Activated naive CD8-positive, alpha-beta T cell (primary cell): ENCODE measurements around the gene DIDO1.

Experiments used
- H3K27ac Mint-ChIP-seq: one replicate; pipeline ENCODE4 v1.8.0; 2021; ENCODE audit warnings: mixed read lengths
- H3K27me3 Mint-ChIP-seq: one replicate; pipeline ENCODE4 v1.8.0; 2021; ENCODE audit warnings: mixed read lengths
- H3K36me3 Mint-ChIP-seq: one replicate; pipeline ENCODE4 v1.8.0; 2021; ENCODE audit warnings: mixed read lengths
- H3K4me1 Mint-ChIP-seq: one replicate; pipeline ENCODE4 v1.8.0; 2021; ENCODE audit warnings: low read depth, mixed read lengths
- H3K4me3 Mint-ChIP-seq: one replicate; pipeline ENCODE4 v1.8.0; 2021; ENCODE audit warnings: mild to moderate bottlenecking, mixed read lengths
- H3K9me3 Mint-ChIP-seq: one replicate; pipeline ENCODE4 v1.8.0; 2021; ENCODE audit warnings: low read depth, mixed read lengths

The DIDO1 gene

DNA sequence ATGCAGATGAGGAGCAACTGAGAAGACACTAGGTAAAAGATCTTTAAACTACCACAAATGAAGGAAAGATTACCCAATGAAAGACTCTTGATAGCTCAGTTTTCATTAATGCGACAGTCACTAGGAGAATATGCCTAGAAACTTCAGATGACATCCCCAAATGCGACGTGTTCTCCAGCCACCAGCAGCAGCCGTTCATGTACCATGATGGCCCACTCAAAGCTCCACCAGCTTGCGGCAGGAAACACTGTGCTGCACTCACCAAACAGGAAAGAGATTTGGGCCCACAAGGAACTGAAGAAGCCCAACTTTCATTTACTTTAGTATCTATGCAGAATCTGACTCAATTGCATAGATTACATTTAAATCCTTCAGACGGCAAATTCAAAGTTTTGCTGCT is 7.5 kb downstream of the DIDO1 start:
- H3K4me3 Mint-ChIP-seq: peak overlapping the region; percentile 83
- H3K27ac Mint-ChIP-seq: peak overlapping the region; percentile 85
- peaks cover 92% of the 10 kb centered on the region for H3K4me1 Mint-ChIP-seq
- H3K9me3 Mint-ChIP-seq: no peaks in the 10 kb centered on the region
- no peaks in the 10 kb centered on the region for H3K36me3 Mint-ChIP-seq
- no peaks in the 10 kb centered on the region for H3K27me3 Mint-ChIP-seq

DNA sequence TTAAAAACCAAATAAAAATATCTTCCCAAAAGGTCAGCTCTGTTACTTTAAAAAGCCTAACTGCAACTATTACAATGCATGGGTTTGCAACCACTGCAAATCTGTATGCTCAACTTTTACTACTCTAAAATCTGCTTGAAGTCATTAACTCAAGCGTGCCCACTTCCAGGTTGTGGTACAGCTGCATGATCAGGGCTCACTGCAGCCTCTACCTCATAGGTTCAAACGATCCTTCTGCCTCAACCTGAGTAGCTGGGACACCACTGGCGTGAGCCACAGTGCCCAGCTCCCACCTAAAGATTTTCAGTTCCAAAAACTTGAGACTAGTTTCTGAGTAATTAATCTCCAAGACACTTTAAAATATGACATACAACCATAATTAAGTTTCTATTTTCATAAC is 8.2 kb downstream of the DIDO1 start:
- Mint-ChIP-seq H3K4me1 (peaks cover 91% of the 10 kb centered on the region), H3K4me3 (peak overlapping the region; percentile 83), H3K9me3 (no peaks in the 10 kb centered on the region), H3K27ac (peak overlapping the region; percentile 85), H3K36me3 (no peaks in the 10 kb centered on the region), H3K27me3 (no peaks in the 10 kb centered on the region)

DNA sequence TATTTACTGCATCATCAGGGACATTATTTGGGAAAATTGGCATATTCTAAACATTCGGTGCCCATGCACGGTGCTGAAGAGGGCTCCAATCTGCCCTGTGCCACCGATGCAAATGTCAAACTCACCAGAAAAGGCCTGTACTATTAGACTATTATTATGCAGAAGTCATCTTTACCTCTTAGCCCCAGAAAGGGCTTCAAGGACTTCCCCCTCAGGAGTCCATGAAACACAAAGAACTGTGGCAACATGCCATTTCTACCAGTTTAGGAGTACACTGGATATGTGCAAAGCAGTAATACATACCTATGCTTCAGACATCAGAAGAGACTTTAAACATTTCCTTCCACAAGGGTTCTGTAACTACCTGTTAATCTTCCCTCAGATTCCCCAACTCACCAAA is 8.6 kb downstream of the DIDO1 start:
- peak overlapping the region; percentile 83 for H3K4me3 Mint-ChIP-seq
- no peaks in the 10 kb centered on the region for H3K27me3 Mint-ChIP-seq
- peaks cover 90% of the 10 kb centered on the region for H3K4me1 Mint-ChIP-seq
- no peaks in the 10 kb centered on the region for H3K36me3 Mint-ChIP-seq
- H3K27ac Mint-ChIP-seq: peak overlapping the region; percentile 85
- no peaks in the 10 kb centered on the region for H3K9me3 Mint-ChIP-seq

DNA sequence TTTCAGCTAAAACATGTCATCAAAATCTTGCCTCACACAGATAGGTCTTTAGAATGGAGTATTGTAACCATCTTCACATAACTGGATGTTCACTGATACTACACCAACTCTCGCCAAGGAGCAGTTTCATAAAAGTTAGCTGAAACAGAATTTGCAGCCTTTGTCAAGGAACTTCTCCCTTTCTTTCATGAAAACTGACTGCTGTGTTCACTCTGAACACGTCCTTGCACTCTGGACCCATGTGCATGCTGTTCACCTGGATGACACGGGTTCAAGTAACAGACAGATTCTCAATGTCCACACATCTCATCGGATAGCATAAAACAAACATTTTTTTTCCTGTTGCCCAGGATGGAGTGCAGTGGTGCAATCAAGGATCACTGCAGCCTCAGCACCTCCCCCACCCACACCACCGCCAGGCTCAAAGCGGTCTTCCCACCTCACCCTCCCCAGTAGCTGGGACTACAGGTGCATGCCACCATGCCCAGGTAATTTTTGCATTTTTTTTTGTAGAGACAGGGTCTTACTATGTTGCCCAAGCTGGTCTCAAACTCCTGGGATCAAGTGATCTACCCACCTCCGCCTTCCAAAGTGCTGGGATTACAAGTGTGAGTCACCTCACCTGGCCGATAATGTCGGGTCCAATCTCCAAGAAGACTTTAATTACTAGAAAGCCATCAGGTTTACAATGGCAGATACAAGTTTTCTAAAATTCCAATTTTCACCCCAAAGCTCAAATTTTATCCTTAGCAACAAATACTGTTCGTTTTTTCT is 9.4 kb downstream of the DIDO1 start:
- H3K27me3 Mint-ChIP-seq: no peaks in the 10 kb centered on the region
- H3K9me3 Mint-ChIP-seq: no peaks in the 10 kb centered on the region
- H3K27ac Mint-ChIP-seq: peak overlapping the region; percentile 89
- peak overlapping the region; percentile 83 for H3K4me3 Mint-ChIP-seq
- H3K36me3 Mint-ChIP-seq: no peaks in the 10 kb centered on the region
- peaks cover 85% of the 10 kb centered on the region for H3K4me1 Mint-ChIP-seq

DNA sequence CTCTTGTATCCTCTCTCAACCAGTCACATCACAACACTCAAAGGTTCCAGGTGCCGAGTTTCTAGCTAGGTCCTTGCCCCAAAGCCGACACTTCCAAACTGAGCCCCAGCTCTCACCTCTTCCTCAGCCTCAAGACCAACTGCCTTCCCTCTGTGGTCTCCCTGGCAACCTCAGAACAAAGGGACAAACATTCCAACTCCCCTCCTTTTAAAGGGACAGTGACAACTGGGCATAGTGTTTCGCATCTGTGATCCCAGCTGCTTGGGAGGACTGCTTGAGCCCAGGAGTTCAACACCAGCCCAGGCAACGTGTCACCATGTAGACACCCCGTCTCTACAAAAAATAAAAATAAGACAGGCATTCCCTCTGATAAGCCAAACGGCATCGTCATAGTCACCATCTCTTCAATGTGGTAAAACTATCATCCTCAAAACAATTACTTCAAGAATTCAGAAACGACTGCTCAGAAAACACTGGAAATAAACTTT is 11.3 kb downstream of the DIDO1 start:
- H3K27ac Mint-ChIP-seq: peak overlapping the region; percentile 81
- no peaks in the 10 kb centered on the region for H3K36me3 Mint-ChIP-seq
- H3K27me3 Mint-ChIP-seq: no peaks in the 10 kb centered on the region
- H3K9me3 Mint-ChIP-seq: no peaks in the 10 kb centered on the region
- peaks cover 75% of the 10 kb centered on the region for H3K4me1 Mint-ChIP-seq
- H3K4me3 Mint-ChIP-seq: peak overlapping the region; percentile 70

DNA sequence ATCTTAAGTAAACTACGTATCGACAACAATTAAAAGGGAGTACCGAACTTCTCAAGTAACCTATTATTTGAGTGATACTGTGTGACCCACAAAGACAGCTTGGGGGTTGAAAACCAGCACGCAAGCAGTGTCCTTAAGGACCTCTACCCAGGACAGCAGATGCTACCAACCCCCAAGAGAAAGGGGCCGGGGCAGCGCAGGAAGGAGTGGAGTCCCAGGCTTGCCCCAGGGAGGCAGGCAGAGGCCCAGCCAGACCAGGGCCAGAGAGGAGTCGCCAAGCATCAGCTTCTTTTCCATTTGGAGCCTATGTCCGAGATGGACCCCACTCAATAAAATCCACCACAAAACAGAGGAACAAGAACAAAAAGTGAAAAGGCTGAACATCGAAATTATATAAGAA is 11.9 kb downstream of the DIDO1 start:
- H3K9me3 Mint-ChIP-seq: no peaks in the 10 kb centered on the region
- peak overlapping the region; percentile 7 for H3K4me3 Mint-ChIP-seq
- H3K27ac Mint-ChIP-seq: no peak overlapping the region
- H3K36me3 Mint-ChIP-seq: no peaks in the 10 kb centered on the region
- H3K4me1 Mint-ChIP-seq: peaks cover 74% of the 10 kb centered on the region
- H3K27me3 Mint-ChIP-seq: no peaks in the 10 kb centered on the region

DNA sequence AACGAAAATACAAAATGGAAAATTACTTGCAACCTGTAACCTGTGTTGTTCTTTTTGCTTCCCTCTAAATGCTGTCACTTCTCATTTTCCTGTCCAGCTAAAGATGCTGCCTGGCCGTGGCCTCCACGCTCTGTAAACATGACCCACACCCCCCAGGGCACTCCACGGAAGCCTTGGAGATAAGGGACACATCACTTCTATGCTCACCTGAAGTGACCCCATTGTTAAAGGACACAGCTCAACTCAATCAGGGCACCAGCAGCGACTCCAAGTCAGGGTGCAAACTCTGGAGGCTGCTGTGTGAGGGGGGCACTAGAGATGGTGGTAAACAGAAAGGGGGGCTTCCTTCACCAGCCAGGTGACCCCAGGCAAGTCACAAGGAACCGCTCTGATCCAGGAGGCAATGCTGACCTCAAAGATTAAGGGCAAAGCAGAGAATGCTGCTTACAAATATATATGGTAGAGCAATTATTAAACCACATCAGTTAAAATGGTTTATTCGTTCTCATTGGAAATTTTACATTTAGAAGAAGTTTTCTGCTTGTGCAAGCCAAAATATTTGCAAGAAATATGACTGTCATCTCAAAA is 13.2 kb downstream of the DIDO1 start:
- no peaks in the 10 kb centered on the region for H3K27me3 Mint-ChIP-seq
- H3K36me3 Mint-ChIP-seq: no peaks in the 10 kb centered on the region
- no peak overlapping the region for H3K27ac Mint-ChIP-seq
- no peak overlapping the region for H3K4me3 Mint-ChIP-seq
- no peaks in the 10 kb centered on the region for H3K9me3 Mint-ChIP-seq
- H3K4me1 Mint-ChIP-seq: peaks cover 64% of the 10 kb centered on the region

DNA sequence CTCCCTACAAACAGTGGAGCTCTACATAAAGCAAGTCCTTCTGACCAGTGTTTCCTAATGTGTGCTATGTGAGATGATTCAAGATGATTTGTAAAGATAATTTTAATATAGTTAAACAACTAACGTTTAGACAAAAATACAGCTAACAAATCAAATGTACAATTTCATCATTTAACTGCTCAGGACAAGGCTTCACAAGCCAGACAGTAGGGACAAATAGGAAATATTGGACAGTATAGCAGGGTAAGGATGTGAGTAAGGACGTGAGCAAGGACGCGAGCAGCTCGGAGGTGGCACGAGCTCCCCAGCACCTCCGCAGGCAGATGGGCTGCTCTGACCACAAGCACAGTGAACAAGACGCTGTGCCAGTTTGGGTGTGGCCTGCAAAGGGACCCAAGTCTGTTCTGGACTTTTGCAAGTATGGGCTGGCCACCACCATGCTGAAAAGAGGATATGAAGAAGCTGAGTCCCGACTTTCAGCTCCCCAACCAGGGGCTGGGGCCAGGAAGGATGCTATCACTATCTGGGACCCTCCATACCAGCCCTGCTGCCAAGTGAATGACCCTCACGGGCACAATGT is 14.5 kb downstream of the DIDO1 start:
- Mint-ChIP-seq H3K9me3 (no peaks in the 10 kb centered on the region), H3K36me3 (no peaks in the 10 kb centered on the region), H3K27ac (peak overlapping the region; percentile 34), H3K27me3 (no peaks in the 10 kb centered on the region), H3K4me1 (peaks cover 56% of the 10 kb centered on the region), H3K4me3 (no peak overlapping the region)

DNA sequence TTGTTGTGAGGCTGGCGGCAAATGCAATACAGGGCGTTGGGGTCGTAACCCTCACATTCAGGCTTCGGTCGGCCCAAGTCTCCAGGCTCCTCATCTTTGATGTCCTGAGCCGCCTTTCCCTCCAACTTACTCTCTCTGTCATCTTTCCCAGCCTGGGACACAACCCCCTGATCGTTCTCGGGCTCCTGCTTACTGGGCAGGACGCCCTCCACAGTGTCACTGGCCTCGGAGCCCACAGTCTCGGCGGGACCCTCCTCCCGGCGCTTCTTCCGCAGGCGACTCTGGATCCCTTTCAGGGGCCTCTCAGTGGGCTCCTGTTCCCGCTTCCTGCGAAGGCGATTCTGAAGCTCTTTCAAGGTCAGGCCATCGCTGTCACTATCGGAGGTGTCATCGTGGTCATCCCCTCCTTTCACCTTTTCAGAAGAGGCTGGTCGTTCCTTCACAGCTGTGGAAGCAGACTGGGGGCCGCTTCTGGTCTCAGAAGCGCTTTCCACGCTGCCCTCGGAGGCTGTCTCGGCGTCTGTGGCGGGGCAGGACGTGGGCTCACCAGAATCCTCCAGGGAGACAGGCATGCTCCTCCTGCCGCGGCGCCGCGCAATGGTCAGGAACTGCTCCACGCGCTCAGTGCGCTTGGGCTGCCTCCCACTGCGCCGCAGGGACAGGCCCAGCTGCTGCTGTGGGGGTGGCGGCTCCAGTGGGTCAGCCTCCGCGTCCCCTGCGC is 15.4 kb downstream of the DIDO1 start:
- H3K9me3 Mint-ChIP-seq: no peaks in the 10 kb centered on the region
- H3K36me3 Mint-ChIP-seq: no peaks in the 10 kb centered on the region
- no peak overlapping the region for H3K27ac Mint-ChIP-seq
- no peak overlapping the region for H3K4me3 Mint-ChIP-seq
- H3K27me3 Mint-ChIP-seq: no peaks in the 10 kb centered on the region
- H3K4me1 Mint-ChIP-seq: peaks cover 48% of the 10 kb centered on the region

DNA sequence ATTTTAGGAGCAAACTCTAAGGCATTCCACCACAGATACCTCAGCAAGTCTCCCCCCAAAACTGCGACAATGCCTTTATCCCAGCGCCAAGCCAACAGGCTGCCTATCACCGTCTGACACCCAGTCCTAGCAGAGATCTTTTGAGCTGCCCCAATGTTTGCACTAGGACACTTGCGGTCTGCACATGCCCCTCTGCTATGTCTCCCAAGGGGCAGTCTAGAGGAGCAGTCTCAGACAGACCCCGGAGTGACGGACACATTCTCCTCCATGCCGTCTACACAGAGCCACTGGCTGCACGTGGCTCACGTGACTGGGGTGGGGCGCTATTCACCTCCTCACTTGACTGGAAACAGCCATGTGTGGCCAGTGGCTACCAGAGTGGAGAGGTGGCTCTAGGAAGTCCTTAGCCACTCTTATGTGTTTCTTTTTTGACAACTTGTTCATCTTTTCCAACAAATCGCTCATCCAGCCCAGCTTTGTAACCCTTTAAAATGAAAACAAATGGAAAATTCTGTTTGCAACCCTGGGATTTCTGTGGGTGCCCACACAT is 16.0 kb downstream of the DIDO1 start:
- Mint-ChIP-seq H3K9me3 (no peaks in the 10 kb centered on the region), H3K27ac (no peak overlapping the region), H3K27me3 (no peaks in the 10 kb centered on the region), H3K4me3 (no peak overlapping the region), H3K4me1 (peaks cover 42% of the 10 kb centered on the region), H3K36me3 (peaks cover 1% of the 10 kb centered on the region)

DNA sequence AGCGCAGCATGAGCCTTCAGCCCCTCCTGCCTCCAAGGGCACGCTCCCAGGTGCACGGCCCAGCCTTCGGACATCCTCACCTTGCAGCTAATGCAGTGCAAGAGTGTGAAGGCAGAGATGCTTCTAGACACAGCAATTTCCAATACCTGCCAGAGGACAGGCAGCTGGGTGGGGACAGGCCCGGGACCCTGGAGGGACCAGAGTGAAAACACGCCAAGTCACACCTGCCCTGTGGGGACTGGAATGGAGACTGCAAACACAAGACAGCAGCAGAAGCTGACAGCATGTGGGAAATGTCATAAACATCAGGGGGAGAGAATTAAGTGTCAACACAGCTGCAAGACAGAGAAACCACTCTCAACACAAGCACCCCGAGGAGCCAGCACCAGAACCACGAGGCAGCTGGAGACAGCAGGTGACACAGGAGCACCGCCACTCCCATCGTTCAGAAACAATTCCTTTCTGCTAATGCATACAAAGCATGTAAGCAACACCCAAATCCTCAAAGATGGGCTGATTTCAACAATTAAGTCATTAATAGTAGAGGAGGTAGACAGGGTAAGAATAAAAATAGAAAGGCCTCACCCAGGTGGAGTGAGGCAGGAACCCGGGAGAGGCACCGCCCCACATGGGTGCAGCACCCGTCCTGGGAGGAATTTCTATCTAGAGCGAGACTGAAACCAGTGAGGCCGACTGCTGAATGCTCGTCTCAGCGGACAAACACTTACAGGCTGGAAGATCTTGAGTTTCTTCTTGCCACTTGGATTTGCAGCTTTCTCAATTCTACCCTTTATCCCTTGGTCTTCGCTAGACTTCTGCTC is 17.1 kb downstream of the DIDO1 start:
- no peaks in the 10 kb centered on the region for H3K9me3 Mint-ChIP-seq
- peaks cover 4% of the 10 kb centered on the region for H3K36me3 Mint-ChIP-seq
- peak overlapping the region; percentile 58 for H3K27ac Mint-ChIP-seq
- peaks cover 34% of the 10 kb centered on the region for H3K4me1 Mint-ChIP-seq
- no peak overlapping the region for H3K4me3 Mint-ChIP-seq
- H3K27me3 Mint-ChIP-seq: no peaks in the 10 kb centered on the region

DNA sequence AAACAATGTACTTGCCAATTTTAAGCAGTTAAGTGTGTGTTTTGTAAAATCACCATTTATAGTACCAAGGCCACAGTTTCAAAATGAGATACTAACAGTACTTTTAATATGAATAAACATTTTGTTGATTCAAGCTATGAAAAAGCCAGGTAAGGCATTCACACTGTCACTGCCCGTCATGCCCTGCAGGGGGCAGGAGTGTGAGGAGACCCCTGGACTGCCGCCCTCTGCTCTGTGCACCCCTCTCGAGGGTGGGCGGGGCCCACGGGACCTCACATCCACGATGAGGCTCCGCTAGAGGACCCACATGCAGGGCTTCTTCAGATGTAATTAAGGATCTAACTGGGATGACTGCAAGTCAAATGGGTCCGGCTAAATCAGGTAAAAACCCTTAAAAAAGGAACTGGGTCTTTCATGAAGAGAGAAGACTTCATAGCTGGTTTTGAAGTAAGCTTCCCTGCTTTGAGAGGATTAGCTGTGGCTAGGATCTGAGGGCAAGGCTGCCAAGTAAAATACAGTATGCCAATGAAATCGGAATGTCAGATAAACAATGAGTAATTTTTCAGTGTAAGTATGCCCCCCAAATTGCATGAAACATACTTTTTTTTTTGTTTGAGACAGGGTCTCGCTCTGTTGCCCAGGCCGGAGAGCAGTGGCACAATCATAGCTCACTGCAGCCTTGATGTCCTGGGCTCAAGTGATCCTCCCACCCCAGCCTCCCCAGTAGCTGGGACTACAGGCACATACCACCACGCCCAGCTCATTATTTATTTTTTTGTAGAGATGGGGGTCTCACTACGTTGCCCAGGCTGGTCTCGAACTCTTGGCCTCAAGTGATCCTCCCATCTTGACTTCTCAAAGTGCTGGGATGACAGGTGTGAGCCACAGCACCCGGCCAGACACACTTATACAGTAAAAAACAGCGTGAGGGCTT is 18.7 kb downstream of the DIDO1 start:
- Mint-ChIP-seq H3K27me3 (no peaks in the 10 kb centered on the region), H3K27ac (peak overlapping the region; percentile 62), H3K4me3 (no peak overlapping the region), H3K4me1 (peaks cover 26% of the 10 kb centered on the region), H3K36me3 (peaks cover 4% of the 10 kb centered on the region), H3K9me3 (no peaks in the 10 kb centered on the region)

DNA sequence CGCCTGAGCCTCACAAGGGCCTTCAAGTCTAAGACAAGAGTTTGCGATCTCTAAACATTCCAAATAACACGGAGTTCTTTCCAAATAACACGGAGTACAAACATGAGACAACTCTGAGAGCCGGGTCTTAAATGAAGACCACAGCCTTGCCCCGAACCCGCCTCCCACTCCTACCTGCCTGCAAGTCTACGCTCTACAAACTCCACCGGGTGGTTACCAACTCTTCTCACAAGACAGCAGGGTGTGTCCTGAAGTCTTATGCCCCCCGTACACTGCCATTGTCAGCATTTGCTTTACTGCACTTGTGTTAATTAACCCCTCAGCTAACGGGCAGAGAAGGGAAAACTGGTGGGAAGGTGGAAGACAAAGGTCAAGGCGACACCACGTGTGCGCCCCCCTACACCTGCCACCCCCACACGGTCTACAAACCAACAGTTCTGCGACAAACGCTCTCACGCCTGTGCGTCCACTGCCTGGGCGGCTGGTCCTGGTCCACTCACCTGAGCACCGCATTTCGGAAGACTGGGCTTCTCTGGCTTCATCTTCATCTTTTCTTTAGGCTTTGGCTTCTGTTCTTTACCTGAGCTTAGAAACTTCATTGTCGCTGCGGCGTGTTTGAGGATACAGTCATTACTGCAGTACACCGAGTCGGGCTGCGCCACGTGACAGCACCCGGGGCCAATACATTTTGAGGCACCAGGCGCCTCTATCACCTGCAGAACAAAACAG is 19.5 kb downstream of the DIDO1 start:
- Mint-ChIP-seq H3K4me1 (peaks cover 24% of the 10 kb centered on the region), H3K36me3 (peaks cover 4% of the 10 kb centered on the region), H3K9me3 (no peaks in the 10 kb centered on the region), H3K27ac (peak overlapping the region; percentile 16), H3K27me3 (no peaks in the 10 kb centered on the region), H3K4me3 (no peak overlapping the region)
